GM21381 (cell line): ENCODE results near the gene SGO2.

Source experiments
- ATAC-seq: cut with Tn5 transposase; IDR thresholded peaks from one replicate; pipeline ENCODE4 v1.9.1; 2021; ENCODE audit warnings: mild to moderate bottlenecking, moderate library complexity; ENCODE audit not compliant: unreplicated experiment

Gene SGO2, protein sequence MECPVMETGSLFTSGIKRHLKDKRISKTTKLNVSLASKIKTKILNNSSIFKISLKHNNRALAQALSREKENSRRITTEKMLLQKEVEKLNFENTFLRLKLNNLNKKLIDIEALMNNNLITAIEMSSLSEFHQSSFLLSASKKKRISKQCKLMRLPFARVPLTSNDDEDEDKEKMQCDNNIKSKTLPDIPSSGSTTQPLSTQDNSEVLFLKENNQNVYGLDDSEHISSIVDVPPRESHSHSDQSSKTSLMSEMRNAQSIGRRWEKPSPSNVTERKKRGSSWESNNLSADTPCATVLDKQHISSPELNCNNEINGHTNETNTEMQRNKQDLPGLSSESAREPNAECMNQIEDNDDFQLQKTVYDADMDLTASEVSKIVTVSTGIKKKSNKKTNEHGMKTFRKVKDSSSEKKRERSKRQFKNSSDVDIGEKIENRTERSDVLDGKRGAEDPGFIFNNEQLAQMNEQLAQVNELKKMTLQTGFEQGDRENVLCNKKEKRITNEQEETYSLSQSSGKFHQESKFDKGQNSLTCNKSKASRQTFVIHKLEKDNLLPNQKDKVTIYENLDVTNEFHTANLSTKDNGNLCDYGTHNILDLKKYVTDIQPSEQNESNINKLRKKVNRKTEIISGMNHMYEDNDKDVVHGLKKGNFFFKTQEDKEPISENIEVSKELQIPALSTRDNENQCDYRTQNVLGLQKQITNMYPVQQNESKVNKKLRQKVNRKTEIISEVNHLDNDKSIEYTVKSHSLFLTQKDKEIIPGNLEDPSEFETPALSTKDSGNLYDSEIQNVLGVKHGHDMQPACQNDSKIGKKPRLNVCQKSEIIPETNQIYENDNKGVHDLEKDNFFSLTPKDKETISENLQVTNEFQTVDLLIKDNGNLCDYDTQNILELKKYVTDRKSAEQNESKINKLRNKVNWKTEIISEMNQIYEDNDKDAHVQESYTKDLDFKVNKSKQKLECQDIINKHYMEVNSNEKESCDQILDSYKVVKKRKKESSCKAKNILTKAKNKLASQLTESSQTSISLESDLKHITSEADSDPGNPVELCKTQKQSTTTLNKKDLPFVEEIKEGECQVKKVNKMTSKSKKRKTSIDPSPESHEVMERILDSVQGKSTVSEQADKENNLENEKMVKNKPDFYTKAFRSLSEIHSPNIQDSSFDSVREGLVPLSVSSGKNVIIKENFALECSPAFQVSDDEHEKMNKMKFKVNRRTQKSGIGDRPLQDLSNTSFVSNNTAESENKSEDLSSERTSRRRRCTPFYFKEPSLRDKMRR

DNA sequence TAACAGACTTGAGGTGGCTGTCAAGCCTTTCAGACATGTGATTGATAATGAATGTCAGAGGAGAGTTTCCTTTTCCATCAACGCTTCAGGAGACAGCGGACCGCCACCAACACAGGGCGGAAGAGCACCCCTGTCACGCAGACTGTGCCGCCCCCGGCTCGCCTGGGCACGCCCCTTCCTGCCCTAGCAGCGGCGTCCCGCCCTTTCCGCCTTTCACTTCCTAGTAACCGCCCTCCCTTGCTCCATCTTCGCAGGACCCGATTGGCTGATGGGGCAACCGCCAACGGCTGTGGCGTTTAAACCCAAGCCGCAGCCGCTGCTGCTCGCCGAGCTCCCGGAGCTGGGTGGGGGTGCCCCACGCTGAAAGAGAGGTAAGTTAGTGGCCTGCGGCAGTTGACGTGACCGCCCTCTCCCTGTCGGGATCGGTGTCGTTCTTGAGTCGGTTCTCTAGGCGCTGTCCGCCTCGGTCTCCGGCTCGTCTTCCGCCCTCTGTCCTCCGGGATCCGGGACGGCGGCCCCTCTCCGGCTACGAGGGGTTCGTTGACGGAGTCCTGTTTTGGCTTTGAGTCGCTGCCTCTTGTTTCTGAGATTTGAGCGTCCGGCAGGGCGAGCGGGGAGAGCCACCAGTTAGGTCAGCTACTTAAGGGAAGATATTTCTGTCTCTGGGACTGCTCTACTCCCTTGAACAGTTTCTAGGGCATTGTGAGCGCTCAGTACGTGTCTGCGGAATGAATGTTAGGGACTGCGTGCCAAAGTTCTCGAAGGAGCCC, at the start of gene SGO2:
TSS of gene SGO2 (plus strand) at position 326 of the 770 bp plus-strand sequence. CDS start 6,769 bp downstream, outside the sequence.
- peak; percentile 100 for ATAC-seq

- no peak for ATAC-seq
These were observed 49.2 kb upstream of the SGO2 start for GRCh38 chr2:200476836-200477235.

- no peak for ATAC-seq
These were observed 48.3 kb upstream of the SGO2 start for GRCh38 chr2:200477667-200478131.

DNA sequence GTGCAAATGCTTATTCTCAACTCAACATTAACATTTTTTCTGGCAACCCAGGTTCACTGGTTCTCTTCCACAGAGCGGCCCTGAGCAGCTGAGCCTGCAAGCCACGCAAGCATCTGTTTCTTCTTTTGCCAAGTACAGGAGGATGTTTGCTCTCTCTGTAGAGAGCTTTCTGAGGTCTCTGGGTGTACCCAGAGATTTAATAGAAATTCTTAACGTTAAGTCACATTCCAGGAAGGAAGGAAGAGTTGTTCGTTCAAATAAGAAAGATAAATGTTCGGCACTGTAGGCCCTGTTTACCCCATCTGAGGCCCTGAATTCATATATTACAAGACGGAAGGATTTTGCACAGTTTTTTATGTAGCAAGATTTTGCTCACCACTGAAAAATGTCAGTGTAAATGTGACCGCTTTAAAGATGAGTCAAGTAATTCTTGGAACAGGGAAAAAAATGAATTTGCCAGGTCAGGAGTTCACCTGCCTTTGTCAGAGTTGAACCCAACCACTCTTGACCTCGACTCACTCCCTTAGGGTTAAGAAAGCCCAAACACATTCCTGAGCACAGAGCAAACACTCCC, 46.2 kb upstream of the SGO2 start:
- no peak for ATAC-seq

DNA sequence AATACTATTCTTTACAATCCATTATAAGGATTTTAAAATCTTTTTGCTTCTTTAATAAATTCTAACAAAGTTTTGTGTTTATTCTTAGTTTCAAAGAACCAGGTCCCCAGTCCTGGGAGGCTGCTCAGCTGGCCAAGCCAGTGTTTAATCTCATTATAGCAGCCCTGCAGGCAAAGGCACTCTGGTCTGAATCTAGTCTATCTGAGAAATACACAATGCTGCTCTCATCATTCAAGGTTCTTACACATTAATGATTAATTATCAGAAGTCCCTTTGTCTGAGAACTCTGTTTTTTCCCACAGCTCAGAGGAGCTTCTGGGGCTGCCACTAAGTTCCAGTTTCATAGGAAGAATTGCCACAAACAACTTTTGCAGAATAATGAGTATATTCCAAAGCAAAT, 43.8 kb upstream of the SGO2 start:
- peak; percentile 50 for ATAC-seq

GRCh38 chr2:200483729-200484198, 42.2 kb upstream of the SGO2 start:
- ATAC-seq: peak; percentile 48

DNA sequence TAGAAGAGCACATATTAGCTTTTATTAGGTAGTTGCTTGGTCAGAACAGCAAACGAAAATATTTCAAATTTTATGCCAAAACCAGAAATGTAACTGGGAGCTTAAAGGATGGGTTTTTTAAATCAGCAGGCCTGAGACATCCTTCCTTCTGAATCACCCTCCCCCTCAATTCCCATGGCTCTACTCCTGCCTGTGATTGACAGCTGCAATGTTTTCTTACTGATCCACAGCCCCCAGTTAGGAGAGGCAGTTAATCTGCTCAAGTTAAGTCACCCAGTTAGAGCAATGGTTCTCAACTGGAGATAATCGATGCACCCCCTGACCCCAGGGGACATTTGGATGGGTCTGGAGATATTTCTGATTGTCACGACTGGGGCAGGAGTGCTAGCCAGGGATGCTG, 41.1 kb upstream of the SGO2 start:
- ATAC-seq: no peak

DNA sequence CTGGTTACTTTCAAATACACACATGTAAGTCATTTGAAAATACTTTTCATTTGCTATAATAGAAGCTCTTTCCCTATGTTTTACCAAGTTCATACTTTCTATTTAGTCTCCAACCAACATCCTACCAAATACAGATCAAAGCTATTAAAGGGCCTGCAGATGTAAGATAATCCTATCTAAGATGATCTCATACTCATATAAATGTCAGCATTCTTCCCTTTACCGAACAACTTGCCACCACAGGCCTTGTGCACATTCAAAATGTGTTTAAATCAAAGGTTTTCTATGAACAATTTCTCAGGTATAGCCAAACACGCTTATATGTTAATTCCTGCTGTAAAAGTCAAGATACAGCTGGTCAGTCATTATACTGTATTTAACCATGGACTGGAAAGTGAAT, 39.5 kb upstream of the SGO2 start:
- no peak for ATAC-seq

GRCh38 chr2:200488169-200488568, 37.8 kb upstream of the SGO2 start:
- ATAC-seq: no peak

DNA sequence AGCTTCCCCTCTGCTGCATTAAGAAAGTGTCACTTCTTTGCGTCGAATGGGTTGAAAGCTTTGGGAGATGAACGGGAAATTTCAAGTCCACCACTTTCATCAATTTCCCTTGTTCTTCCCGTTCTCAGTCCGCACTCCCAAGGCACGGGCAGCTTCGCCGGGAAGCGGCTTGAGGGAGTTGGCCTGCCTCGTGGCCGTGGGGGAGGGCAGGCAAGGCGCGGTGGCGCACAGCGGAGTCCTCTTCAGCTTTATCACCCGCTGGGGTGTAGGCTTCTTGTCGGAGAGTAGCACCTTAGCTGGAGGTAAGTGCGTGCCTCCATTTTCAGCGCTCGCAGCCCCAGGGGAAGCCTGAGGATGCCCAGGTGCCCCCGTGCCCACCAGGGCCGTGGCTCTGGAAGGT, 36.0 kb upstream of the SGO2 start:
- ATAC-seq: no peak

GRCh38 chr2:200492656-200493055, 33.4 kb upstream of the SGO2 start:
- no peak for ATAC-seq

GRCh38 chr2:200494048-200494447, 32.0 kb upstream of the SGO2 start:
- no peak for ATAC-seq

- ATAC-seq: no peak
These were observed 29.3 kb upstream of the SGO2 start for GRCh38 chr2:200496696-200497095.

- no peak for ATAC-seq
These were observed 27.4 kb upstream of the SGO2 start for GRCh38 chr2:200498402-200499162.

- no peak for ATAC-seq
These were observed 23.8 kb upstream of the SGO2 start for GRCh38 chr2:200502196-200502595.

DNA sequence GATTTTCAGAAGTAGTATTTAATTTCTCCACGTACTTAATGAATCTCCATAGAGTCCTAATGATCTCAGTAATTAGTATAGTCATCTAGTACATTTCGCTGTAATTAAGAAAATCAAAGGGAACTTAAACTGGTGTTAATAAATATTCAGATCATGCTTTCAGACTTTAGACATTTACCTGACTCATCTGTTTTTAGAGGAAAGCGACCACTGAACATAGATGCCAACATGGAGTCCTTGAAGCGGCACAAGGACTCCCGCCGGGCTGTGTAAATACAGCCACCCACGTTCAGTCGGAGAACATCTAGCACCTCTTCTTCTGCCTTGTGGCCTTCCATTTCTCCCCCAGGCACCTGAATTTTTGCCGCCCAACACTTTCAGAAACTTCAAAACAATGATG, 19.3 kb upstream of the SGO2 start:
- ATAC-seq: no peak

DNA sequence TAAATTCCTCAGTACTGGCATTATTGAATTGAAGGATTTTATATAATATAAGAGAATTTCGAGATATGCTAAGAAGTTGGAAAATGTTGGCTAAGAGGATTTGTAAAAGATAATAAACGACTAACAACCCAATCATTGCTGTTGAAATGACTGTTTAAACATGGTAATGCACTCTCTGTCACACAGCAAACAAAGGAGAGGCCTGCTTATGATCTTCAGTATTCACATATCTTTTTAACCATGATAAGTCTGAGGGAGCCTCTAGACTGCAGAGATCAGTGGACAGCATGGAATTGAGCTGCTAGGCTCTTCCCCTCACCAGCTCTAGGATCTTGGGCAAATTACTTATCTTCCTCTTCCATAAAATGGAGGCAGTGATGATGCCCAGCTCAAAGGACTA, 18.8 kb upstream of the SGO2 start:
- ATAC-seq: no peak

- ATAC-seq: no peak
These were observed 16.8 kb upstream of the SGO2 start for GRCh38 chr2:200509235-200509611.
